ENCODE data around the gene TNFRSF25. TPM values are rescaled to one million over a fixed set of nuclear protein-coding genes. Genes with fewer than 3 reads are reported as not detected.
A peak's percentile ranks its signal among the peaks of the same experiment; 100 is the strongest.
"Not testable (repeated sequence)": the region's sequence is repeated elsewhere in the genome, so short reads cannot be mapped to it uniquely, and the experiment has no call there.

TNFRSF25 gene
- total RNA-seq, 1 donor from 2014 or later = 27.9 TPM

DNA sequence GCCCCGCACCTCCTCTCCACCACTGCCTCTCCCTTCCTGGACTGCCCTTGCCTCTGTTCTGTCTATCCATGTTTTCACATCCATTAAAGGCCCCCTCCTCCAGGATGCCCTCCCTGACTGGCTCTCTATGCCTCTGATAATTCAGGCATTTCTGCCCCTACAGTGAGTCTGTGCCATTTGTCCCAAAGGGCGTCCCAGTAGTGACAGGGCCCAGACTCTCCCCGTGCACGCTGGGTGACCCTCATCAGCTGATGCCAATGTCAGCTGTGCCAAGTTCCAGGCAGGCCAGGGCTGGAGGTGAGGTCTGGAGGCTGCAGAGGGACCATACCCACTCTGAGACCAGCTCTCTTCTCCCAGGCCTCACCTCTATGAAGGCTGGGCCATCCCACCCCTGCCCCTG is 28.7 kb upstream of the TNFRSF25 start:
- H3K36me3 Mint-ChIP-seq (ENCODE audit: unreplicated experiment) = no peaks in the 10 kb centered on the region
- H3K27me3 Mint-ChIP-seq (ENCODE audit: unreplicated experiment) = no peaks in the 10 kb centered on the region
- H3K4me1 Mint-ChIP-seq (ENCODE audit: unreplicated experiment) = peaks cover 60% of the 10 kb centered on the region
- TF ChIP-seq, protein P1, sequence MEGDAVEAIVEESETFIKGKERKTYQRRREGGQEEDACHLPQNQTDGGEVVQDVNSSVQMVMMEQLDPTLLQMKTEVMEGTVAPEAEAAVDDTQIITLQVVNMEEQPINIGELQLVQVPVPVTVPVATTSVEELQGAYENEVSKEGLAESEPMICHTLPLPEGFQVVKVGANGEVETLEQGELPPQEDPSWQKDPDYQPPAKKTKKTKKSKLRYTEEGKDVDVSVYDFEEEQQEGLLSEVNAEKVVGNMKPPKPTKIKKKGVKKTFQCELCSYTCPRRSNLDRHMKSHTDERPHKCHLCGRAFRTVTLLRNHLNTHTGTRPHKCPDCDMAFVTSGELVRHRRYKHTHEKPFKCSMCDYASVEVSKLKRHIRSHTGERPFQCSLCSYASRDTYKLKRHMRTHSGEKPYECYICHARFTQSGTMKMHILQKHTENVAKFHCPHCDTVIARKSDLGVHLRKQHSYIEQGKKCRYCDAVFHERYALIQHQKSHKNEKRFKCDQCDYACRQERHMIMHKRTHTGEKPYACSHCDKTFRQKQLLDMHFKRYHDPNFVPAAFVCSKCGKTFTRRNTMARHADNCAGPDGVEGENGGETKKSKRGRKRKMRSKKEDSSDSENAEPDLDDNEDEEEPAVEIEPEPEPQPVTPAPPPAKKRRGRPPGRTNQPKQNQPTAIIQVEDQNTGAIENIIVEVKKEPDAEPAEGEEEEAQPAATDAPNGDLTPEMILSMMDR (IDR thresholded peaks at IDR 0.05) = no peak
- H3K4me3 Mint-ChIP-seq (ENCODE audit: unreplicated experiment) = no peak overlapping the region
- H3K27ac Mint-ChIP-seq (ENCODE audit: unreplicated experiment) = no peak overlapping the region
- no peaks in the 10 kb centered on the region for H3K9me3 Mint-ChIP-seq (ENCODE audit: unreplicated experiment)
- no peak for DNase-seq (ENCODE audit: extremely low spot score, unreplicated experiment)

DNA sequence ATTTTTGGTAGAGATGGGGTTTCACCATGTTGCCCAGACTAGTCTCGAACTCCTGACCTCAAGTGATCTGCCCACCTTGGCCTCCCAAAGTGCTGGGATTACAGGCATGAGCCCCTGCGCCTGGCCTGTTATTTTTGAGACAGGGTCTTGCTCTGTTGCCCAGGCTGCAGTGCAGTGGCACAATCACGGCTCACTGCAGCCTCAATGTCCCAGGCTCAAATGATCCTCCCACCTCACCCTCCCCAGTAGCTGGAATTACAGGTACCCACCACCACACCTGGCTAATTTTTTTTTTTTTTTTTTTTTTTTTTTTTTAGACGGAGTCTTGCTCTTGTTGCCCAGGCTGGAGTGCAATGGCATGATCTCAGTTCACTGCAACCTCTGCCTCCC is 27.9 kb upstream of the TNFRSF25 start:
- peaks cover 59% of the 10 kb centered on the region for H3K4me1 Mint-ChIP-seq (ENCODE audit: unreplicated experiment)
- not testable (repeated sequence) for H3K27me3 Mint-ChIP-seq (ENCODE audit: unreplicated experiment); H3K4me3 Mint-ChIP-seq (ENCODE audit: unreplicated experiment); H3K9me3 Mint-ChIP-seq (ENCODE audit: unreplicated experiment); DNase-seq (ENCODE audit: extremely low spot score, unreplicated experiment); H3K27ac Mint-ChIP-seq (ENCODE audit: unreplicated experiment); H3K36me3 Mint-ChIP-seq (ENCODE audit: unreplicated experiment)

DNA sequence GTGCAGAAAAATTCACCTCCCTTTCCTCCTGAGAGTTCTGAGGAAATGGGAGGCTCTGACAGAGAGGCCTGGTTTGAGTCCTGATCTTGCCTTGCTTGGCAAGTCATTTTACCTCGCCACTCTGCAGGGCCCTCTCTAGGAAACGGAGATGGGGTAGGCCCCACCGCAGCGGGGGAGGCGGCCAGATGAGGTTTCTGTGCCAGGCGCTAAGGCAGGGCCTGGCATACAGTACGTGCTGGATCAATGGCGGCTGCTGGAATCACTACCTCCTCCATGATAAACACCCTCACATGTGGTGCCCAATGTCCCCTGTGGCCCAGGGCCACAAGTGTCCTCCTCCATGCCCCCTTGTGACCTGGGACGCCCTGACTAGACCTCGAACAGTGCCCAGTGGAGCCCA is 26.0 kb upstream of the TNFRSF25 start:
- peak overlapping the region; percentile 78 for H3K4me3 Mint-ChIP-seq (ENCODE audit: unreplicated experiment)
- peak overlapping the region; percentile 91 for H3K27ac Mint-ChIP-seq (ENCODE audit: unreplicated experiment)
- no peaks in the 10 kb centered on the region for H3K27me3 Mint-ChIP-seq (ENCODE audit: unreplicated experiment)
- DNase-seq (ENCODE audit: extremely low spot score, unreplicated experiment) = no peak
- H3K4me1 Mint-ChIP-seq (ENCODE audit: unreplicated experiment) = peaks cover 63% of the 10 kb centered on the region
- no peaks in the 10 kb centered on the region for H3K36me3 Mint-ChIP-seq (ENCODE audit: unreplicated experiment)
- TF ChIP-seq, protein P1 (IDR thresholded peaks at IDR 0.05) = no peak
- H3K9me3 Mint-ChIP-seq (ENCODE audit: unreplicated experiment) = no peaks in the 10 kb centered on the region

DNA sequence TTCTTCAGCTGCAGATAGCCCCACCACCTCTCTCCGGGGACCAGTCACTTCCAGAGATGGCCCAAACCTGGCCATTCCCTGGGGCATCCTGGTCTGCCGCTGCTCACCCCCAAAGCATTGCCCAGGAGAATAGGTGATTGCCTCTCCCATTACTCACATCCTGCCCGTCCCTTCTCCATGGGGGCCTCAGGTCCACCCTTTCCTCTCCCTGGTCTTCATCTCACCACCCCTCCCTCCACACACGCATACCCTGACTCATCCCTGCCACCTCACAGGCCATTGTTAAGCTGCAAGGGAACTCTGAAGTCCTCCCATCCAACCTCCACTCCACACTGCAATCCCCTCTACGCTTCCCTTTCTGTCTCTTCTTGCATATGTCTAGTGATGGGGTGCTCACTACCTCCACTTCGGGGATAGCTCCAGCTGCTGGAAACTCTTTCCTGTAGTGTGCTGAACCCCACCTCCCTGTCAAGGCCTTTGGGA is 25.5 kb upstream of the TNFRSF25 start, which contains the start of gene PLEKHG5:
TSS of gene PLEKHG5 (minus strand) at position 188 of the 483 bp plus-strand sequence. CDS start 14,096 bp downstream, outside the sequence.
- DNase-seq (ENCODE audit: extremely low spot score, unreplicated experiment) = no peak
- no peaks in the 10 kb centered on the region for H3K9me3 Mint-ChIP-seq (ENCODE audit: unreplicated experiment)
- TF ChIP-seq, protein P1 (IDR thresholded peaks at IDR 0.05) = no peak
- peaks cover 63% of the 10 kb centered on the region for H3K4me1 Mint-ChIP-seq (ENCODE audit: unreplicated experiment)
- H3K27ac Mint-ChIP-seq (ENCODE audit: unreplicated experiment) = peak within 1 kb of the TSS; percentile 91
- no peaks in the 10 kb centered on the region for H3K36me3 Mint-ChIP-seq (ENCODE audit: unreplicated experiment)
- peak within 1 kb of the TSS; percentile 78 for H3K4me3 Mint-ChIP-seq (ENCODE audit: unreplicated experiment)
- H3K27me3 Mint-ChIP-seq (ENCODE audit: unreplicated experiment) = no peaks in the 10 kb centered on the region

DNA sequence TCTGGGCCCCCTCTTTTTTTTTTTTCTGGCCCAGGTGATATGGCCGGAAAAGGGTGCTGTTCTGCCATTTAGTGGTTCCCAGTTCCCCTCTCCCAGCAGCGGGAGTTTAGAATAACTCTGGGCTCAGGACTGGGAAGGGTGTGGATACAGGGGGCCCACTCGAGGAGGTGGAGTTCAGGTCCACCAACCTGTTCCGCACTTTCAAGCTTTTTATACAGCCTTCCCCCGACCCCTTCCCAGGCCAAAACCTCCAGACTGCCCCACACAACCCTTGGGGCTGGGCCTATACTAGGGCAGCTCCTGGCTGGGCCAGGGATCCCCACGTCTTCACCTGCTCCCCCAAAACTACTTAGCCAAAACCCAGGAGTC is 25.1 kb upstream of the TNFRSF25 start:
- no peaks in the 10 kb centered on the region for H3K27me3 Mint-ChIP-seq (ENCODE audit: unreplicated experiment)
- no peak for DNase-seq (ENCODE audit: extremely low spot score, unreplicated experiment)
- peak overlapping the region; percentile 91 for H3K27ac Mint-ChIP-seq (ENCODE audit: unreplicated experiment)
- no peaks in the 10 kb centered on the region for H3K36me3 Mint-ChIP-seq (ENCODE audit: unreplicated experiment)
- TF ChIP-seq, protein P1 (IDR thresholded peaks at IDR 0.05) = no peak
- H3K4me3 Mint-ChIP-seq (ENCODE audit: unreplicated experiment) = peak overlapping the region; percentile 78
- no peaks in the 10 kb centered on the region for H3K9me3 Mint-ChIP-seq (ENCODE audit: unreplicated experiment)
- peaks cover 63% of the 10 kb centered on the region for H3K4me1 Mint-ChIP-seq (ENCODE audit: unreplicated experiment)
